WTC11 (cell line): ENCODE data around the gene KRT9. TPM values are rescaled to one million over a fixed set of nuclear protein-coding genes. Genes with fewer than 3 reads are reported as not detected.

ENCODE experiments used
- ATAC-seq: fragments of 200-7000 bp; cut with Tn5 transposase; 2 replicates; pipeline ENCODE4 v1.10.0; 2021; ENCODE audit warnings: mild to moderate bottlenecking, moderate library complexity
- CTCF ChIA-PET: fragments of 300-600 bp; sonication (Branson Sonifier 250); formaldehyde crosslinking; loops from one replicate; lab custom pipeline; 2021; ENCODE audit warnings: antibody characterized with exemption; lab: Charles Lee
- POLR2A ChIA-PET: fragments of 350-600 bp; sonication (Branson Sonifier 250); formaldehyde crosslinking; loops from one replicate; lab custom pipeline; 2021; ENCODE audit warnings: antibody characterized with exemption; lab: Charles Lee
- DNase-seq: peaks from one replicate; pipeline ENCODE4 v3.0.0; 2021; ENCODE audit warnings: low spot score
- H3K27ac Mint-ChIP-seq: 2 replicates; pipeline ENCODE4 v1.8.0; 2021; ENCODE audit warnings: mixed read lengths
- H3K27me3 Mint-ChIP-seq: 2 replicates; pipeline ENCODE4 v1.8.0; 2021; ENCODE audit warnings: low read depth, mild to moderate bottlenecking, moderate library complexity, mixed read lengths
- H3K36me3 Mint-ChIP-seq: 2 replicates; pipeline ENCODE4 v1.8.0; 2021; ENCODE audit warnings: mixed read lengths
- H3K4me1 Mint-ChIP-seq: 2 replicates; pipeline ENCODE4 v1.8.0; 2022; ENCODE audit warnings: mixed read lengths
- H3K4me3 Mint-ChIP-seq: 2 replicates; pipeline ENCODE4 v1.8.0; 2021; ENCODE audit warnings: mild to moderate bottlenecking, moderate library complexity, mixed read lengths
- H3K9me3 Mint-ChIP-seq: 2 replicates; pipeline ENCODE4 v1.8.0; 2021; ENCODE audit warnings: mixed read lengths
- E2F5 ChIP-seq: sonication (generic); formaldehyde crosslinking; IDR thresholded peaks from 2 replicates; pipeline ENCODE4 v1.8.1; 2022; ENCODE audit warnings: mild to moderate bottlenecking, moderate library complexity, missing genetic modification reagents
- FOXJ3 ChIP-seq: sonication (generic); formaldehyde crosslinking; IDR thresholded peaks from 2 replicates; pipeline ENCODE4 v1.9.0; 2021; ENCODE audit warnings: missing genetic modification reagents, mild to moderate bottlenecking, borderline replicate concordance
- FOXK1 ChIP-seq: sonication (generic); formaldehyde crosslinking; IDR thresholded peaks from 2 replicates; pipeline ENCODE4 v1.8.0; 2022; ENCODE audit warnings: mild to moderate bottlenecking, moderate library complexity, missing genetic modification reagents
- GTF2I ChIP-seq: fragments of 250-450 bp; sonication (Bioruptor Pico); conservative IDR thresholded peaks from 2 replicates; pipeline ENCODE4 v1.4.0; 2021; ENCODE audit warnings: mild to moderate bottlenecking
- IRF2 ChIP-seq: sonication (generic); formaldehyde crosslinking; IDR thresholded peaks from 2 replicates; pipeline ENCODE4 v1.8.0; 2022; ENCODE audit warnings: low read depth, missing genetic modification reagents, borderline replicate concordance
- JUN ChIP-seq: sonication (generic); formaldehyde crosslinking; IDR thresholded peaks from 2 replicates; pipeline ENCODE4 v1.8.0; 2023; ENCODE audit warnings: mild to moderate bottlenecking, missing genetic modification reagents
- MYBL2 ChIP-seq: sonication (generic); formaldehyde crosslinking; IDR thresholded peaks from 2 replicates; pipeline ENCODE4 v1.8.1; 2023; ENCODE audit warnings: mild to moderate bottlenecking, moderate library complexity, missing genetic modification reagents
- NFATC4 ChIP-seq: fragments of 250-450 bp; sonication (Bioruptor Pico); IDR thresholded peaks from 2 replicates; pipeline ENCODE4 v1.9.0; 2021; ENCODE audit warnings: mild to moderate bottlenecking
- NFYB ChIP-seq: sonication (generic); formaldehyde crosslinking; conservative IDR thresholded peaks from 2 replicates; pipeline ENCODE4 v1.8.0; 2022; ENCODE audit warnings: low read depth, missing genetic modification reagents
- OVOL2 ChIP-seq: fragments of 250-450 bp; sonication (Bioruptor Pico); IDR thresholded peaks from 2 replicates; pipeline ENCODE4 v1.9.0; 2021; ENCODE audit warnings: mild to moderate bottlenecking, borderline replicate concordance
- PRDM15 ChIP-seq: sonication (generic); formaldehyde crosslinking; IDR thresholded peaks from 2 replicates; pipeline ENCODE4 v1.8.0; 2022; ENCODE audit warnings: missing genetic modification reagents
- RORB ChIP-seq: fragments of 250-450 bp; sonication (Bioruptor Pico); IDR thresholded peaks from 2 replicates; pipeline ENCODE4 v1.9.0; 2021; ENCODE audit warnings: mild to moderate bottlenecking
- SMAD3 ChIP-seq: sonication (generic); formaldehyde crosslinking; IDR thresholded peaks from 2 replicates; pipeline ENCODE4 v1.8.0; 2022; ENCODE audit warnings: missing genetic modification reagents, mild to moderate bottlenecking, borderline replicate concordance
- SP1 ChIP-seq: sonication (generic); formaldehyde crosslinking; conservative IDR thresholded peaks from 2 replicates; pipeline ENCODE4 v1.8.1; 2022; ENCODE audit warnings: missing genetic modification reagents
- TEAD1 ChIP-seq: sonication (generic); formaldehyde crosslinking; IDR thresholded peaks from 2 replicates; pipeline ENCODE4 v1.8.0; 2022; ENCODE audit warnings: mild to moderate bottlenecking, missing genetic modification reagents
- USF1 ChIP-seq: sonication (generic); formaldehyde crosslinking; IDR thresholded peaks from 2 replicates; pipeline ENCODE4 v1.8.0; 2022; ENCODE audit warnings: mild to moderate bottlenecking, missing genetic modification reagents
- ZNF138 ChIP-seq: sonication (generic); formaldehyde crosslinking; conservative IDR thresholded peaks from 2 replicates; pipeline ENCODE4 v1.8.1; 2022; ENCODE audit warnings: mild to moderate bottlenecking, moderate library complexity, missing genetic modification reagents
- ZNF232 ChIP-seq: sonication (generic); formaldehyde crosslinking; IDR thresholded peaks from 2 replicates; pipeline ENCODE4 v1.8.0; 2022; ENCODE audit warnings: mild to moderate bottlenecking, missing genetic modification reagents
- ZSCAN18 ChIP-seq: fragments of 250-450 bp; sonication (Bioruptor Pico); IDR thresholded peaks from 2 replicates; pipeline ENCODE4 v2.1.2; 2022; ENCODE audit warnings: mild to moderate bottlenecking, moderate library complexity
- total RNA-seq: library from RNA; stranded (reverse); gene quantifications from 3 replicates; pipeline ENCODE4 v1.2.3, GENCODE V29; 2021
- TF ChIP-seq, protein P1 (sequence below): sonication (generic); formaldehyde crosslinking; IDR thresholded peaks from 2 replicates; pipeline ENCODE4 v1.8.1; 2022; ENCODE audit warnings: mild to moderate bottlenecking, missing genetic modification reagents, moderate library complexity, borderline replicate concordance
- TF ChIP-seq, protein P2 (sequence below): sonication (generic); formaldehyde crosslinking; IDR thresholded peaks from 2 replicates; pipeline ENCODE4 v1.8.1; 2023; ENCODE audit warnings: mild to moderate bottlenecking, moderate library complexity, missing genetic modification reagents

The KRT9 gene
- total RNA-seq, 1 experiment from 2014 or later: not detected

GRCh38 chr17:41527063-41528023, 44.5 kb downstream of the KRT9 start (continued):
- TF ChIP-seq, protein P1, sequence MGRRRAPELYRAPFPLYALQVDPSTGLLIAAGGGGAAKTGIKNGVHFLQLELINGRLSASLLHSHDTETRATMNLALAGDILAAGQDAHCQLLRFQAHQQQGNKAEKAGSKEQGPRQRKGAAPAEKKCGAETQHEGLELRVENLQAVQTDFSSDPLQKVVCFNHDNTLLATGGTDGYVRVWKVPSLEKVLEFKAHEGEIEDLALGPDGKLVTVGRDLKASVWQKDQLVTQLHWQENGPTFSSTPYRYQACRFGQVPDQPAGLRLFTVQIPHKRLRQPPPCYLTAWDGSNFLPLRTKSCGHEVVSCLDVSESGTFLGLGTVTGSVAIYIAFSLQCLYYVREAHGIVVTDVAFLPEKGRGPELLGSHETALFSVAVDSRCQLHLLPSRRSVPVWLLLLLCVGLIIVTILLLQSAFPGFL (CRISPR knock-in tag): peak; percentile 37; the same call in 1 of the 2 replicates
- TF ChIP-seq GTF2I (CRISPR knock-in tag): no peak
- 0 out of 2 replicates have a peak, but pooled peaks have one; percentile 54 for TF ChIP-seq MYBL2
- no peak for TF ChIP-seq IRF2 (CRISPR knock-in tag)
- no peak for TF ChIP-seq ZNF232 (CRISPR knock-in tag)
- 0 out of 2 replicates have a peak, but pooled peaks have one; percentile 35 for TF ChIP-seq SP1 (CRISPR knock-in tag)

- ATAC-seq (no peak), DNase-seq (no peak)
- Mint-ChIP-seq H3K4me3 (no peak overlapping the region), H3K4me1 (peaks cover 37% of the 10 kb centered on the region), H3K27ac (peak overlapping the region; percentile 57; the same call in 1 of the 2 replicates), H3K36me3 (peaks cover 26% of the 10 kb centered on the region), H3K9me3 (no peaks in the 10 kb centered on the region), H3K27me3 (peaks cover 3% of the 10 kb centered on the region; the same call in 1 of the 2 replicates)
- CTCF ChIA-PET: interaction anchor here (7.5 kb wide), 1 partner anchor 25 kb away, joined by 125 read pairs; no protein-coding TSS in a partner anchor
- peak; percentile 48; the same call in 1 of the 2 replicates for TF ChIP-seq PRDM15
- TF ChIP-seq NFATC4: no peak
- POLR2A ChIA-PET: no interaction called here
These were observed 47.6 kb downstream of the KRT9 start for GRCh38 chr17:41524261-41524660.

GRCh38 chr17:41523787-41524186, 48.1 kb downstream of the KRT9 start:
- Mint-ChIP-seq H3K36me3 (peaks cover 26% of the 10 kb centered on the region), H3K9me3 (no peaks in the 10 kb centered on the region), H3K4me3 (no peak overlapping the region), H3K4me1 (peaks cover 34% of the 10 kb centered on the region), H3K27ac (peak overlapping the region; percentile 57; the same call in 1 of the 2 replicates), H3K27me3 (no peaks in the 10 kb centered on the region; the same call in 1 of the 2 replicates)
- no peak for DNase-seq
- no peak for ATAC-seq
- TF ChIP-seq TEAD1 (CRISPR knock-in tag): no peak
- no peak for TF ChIP-seq E2F5 (CRISPR knock-in tag)
- TF ChIP-seq OVOL2 (CRISPR knock-in tag): no peak
- TF ChIP-seq, protein P2, sequence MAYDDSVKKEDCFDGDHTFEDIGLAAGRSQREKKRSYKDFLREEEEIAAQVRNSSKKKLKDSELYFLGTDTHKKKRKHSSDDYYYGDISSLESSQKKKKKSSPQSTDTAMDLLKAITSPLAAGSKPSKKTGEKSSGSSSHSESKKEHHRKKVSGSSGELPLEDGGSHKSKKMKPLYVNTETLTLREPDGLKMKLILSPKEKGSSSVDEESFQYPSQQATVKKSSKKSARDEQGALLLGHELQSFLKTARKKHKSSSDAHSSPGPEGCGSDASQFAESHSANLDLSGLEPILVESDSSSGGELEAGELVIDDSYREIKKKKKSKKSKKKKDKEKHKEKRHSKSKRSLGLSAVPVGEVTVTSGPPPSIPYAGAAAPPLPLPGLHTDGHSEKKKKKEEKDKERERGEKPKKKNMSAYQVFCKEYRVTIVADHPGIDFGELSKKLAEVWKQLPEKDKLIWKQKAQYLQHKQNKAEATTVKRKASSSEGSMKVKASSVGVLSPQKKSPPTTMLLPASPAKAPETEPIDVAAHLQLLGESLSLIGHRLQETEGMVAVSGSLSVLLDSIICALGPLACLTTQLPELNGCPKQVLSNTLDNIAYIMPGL (CRISPR knock-in tag): no peak
- no peak for TF ChIP-seq ZNF138 (CRISPR knock-in tag)
- no peak for TF ChIP-seq USF1 (CRISPR knock-in tag)
- TF ChIP-seq NFYB (CRISPR knock-in tag): no peak
- TF ChIP-seq SMAD3: no peak
- no peak for TF ChIP-seq JUN (CRISPR knock-in tag)
- no peak for TF ChIP-seq MYBL2
- TF ChIP-seq ZSCAN18 (CRISPR knock-in tag): no peak
- TF ChIP-seq FOXJ3 (CRISPR knock-in tag): no peak
- TF ChIP-seq NFATC4: no peak
- TF ChIP-seq FOXK1 (CRISPR knock-in tag): no peak
- TF ChIP-seq RORB (CRISPR knock-in tag): no peak
- POLR2A ChIA-PET: no interaction called here
- CTCF ChIA-PET: interaction anchor here (1.1 to 7.5 kb wide), 2 partner anchors 25 to 139 kb away, joined by 3 to 125 read pairs; no protein-coding TSS in a partner anchor
